Activated B cell treated with CpG ODN at 0.5 μM for 24 hours (primary cell): ENCODE measurements around the gene GPR153. TPM values are rescaled to one million over a fixed set of nuclear protein-coding genes. Genes with fewer than 3 reads are reported as not detected.

Experiments used
- ATAC-seq: fragments of 200-7000 bp; cut with Tn5 transposase; one replicate; pipeline ENCODE4 v1.10.0; 2021; ENCODE audit warnings: low read depth, mild to moderate bottlenecking, moderate library complexity
- CTCF ChIA-PET: fragments of 350-600 bp; sonication (Branson Sonifier 250); formaldehyde crosslinking; loops from one replicate; lab custom pipeline; 2021; ENCODE audit warnings: antibody characterized with exemption; lab: Charles Lee
- POLR2A ChIA-PET: fragments of 350-600 bp; sonication (Branson Sonifier 250); formaldehyde crosslinking; loops from one replicate; lab custom pipeline; 2021; ENCODE audit warnings: antibody characterized with exemption; lab: Charles Lee
- DNase-seq: peaks from one replicate; pipeline ENCODE4 v3.0.0; 2022
- H3K27ac Mint-ChIP-seq: one replicate; pipeline ENCODE4 v1.8.0; 2020; ENCODE audit warnings: mixed read lengths
- H3K27me3 Mint-ChIP-seq: one replicate; pipeline ENCODE4 v1.8.0; 2021; ENCODE audit warnings: mixed read lengths
- H3K36me3 Mint-ChIP-seq: one replicate; pipeline ENCODE4 v1.8.0; 2021; ENCODE audit warnings: low read depth, mixed read lengths
- H3K4me1 Mint-ChIP-seq: one replicate; pipeline ENCODE4 v1.8.0; 2021; ENCODE audit warnings: mixed read lengths
- H3K4me3 Mint-ChIP-seq: one replicate; pipeline ENCODE4 v1.8.0; 2020; ENCODE audit warnings: mild to moderate bottlenecking, mixed read lengths
- H3K9me3 Mint-ChIP-seq: one replicate; pipeline ENCODE4 v1.8.0; 2020; ENCODE audit warnings: mixed read lengths
- intact Hi-C: fragments of 100-400 bp; cut with micrococcal nuclease; formaldehyde crosslinking; loops from one replicate; pipeline ENCODE4 v1.15.1; 2024
- total RNA-seq: library from RNA; stranded (reverse); gene quantifications from 2 replicates; pipeline ENCODE4 v1.2.3, GENCODE V29; 2022
- TF ChIP-seq, protein P1 (sequence below): fragments of 200-600 bp; IDR thresholded peaks from one replicate; pipeline ENCODE4 v1.8.0; 2022; ENCODE audit warnings: antibody characterized with exemption, mild to moderate bottlenecking

GPR153 gene
- total RNA-seq, 1 donor from 2014 or later: 0.22 TPM

GRCh38 chr1:6243993-6244392 lies 16.9 kb downstream of the GPR153 start, which contains the start of gene HES3:
HES3 (plus strand) TSS chr1:6244179; CDS start chr1:6244366, 187 bp downstream.
- TF ChIP-seq, protein P1, sequence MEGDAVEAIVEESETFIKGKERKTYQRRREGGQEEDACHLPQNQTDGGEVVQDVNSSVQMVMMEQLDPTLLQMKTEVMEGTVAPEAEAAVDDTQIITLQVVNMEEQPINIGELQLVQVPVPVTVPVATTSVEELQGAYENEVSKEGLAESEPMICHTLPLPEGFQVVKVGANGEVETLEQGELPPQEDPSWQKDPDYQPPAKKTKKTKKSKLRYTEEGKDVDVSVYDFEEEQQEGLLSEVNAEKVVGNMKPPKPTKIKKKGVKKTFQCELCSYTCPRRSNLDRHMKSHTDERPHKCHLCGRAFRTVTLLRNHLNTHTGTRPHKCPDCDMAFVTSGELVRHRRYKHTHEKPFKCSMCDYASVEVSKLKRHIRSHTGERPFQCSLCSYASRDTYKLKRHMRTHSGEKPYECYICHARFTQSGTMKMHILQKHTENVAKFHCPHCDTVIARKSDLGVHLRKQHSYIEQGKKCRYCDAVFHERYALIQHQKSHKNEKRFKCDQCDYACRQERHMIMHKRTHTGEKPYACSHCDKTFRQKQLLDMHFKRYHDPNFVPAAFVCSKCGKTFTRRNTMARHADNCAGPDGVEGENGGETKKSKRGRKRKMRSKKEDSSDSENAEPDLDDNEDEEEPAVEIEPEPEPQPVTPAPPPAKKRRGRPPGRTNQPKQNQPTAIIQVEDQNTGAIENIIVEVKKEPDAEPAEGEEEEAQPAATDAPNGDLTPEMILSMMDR: no peak
- no peaks in the 10 kb centered on the region for H3K9me3 Mint-ChIP-seq
- no peak within 1 kb of the TSS for H3K4me3 Mint-ChIP-seq
- H3K4me1 Mint-ChIP-seq: peaks cover 15% of the 10 kb centered on the region
- no peak for ATAC-seq
- H3K27ac Mint-ChIP-seq: no peak within 1 kb of the TSS
- DNase-seq: no peak
- intact Hi-C loops: loop anchor here (2.0 to 10.0 kb wide), 5 partner anchors 45 to 729 kb away; partner anchors contain the start of gene RPL22
- H3K27me3 Mint-ChIP-seq: peaks cover 44% of the 10 kb centered on the region
- no peaks in the 10 kb centered on the region for H3K36me3 Mint-ChIP-seq
- ChIA-PET POLR2A (no interaction called here), CTCF (no interaction called here)

DNA sequence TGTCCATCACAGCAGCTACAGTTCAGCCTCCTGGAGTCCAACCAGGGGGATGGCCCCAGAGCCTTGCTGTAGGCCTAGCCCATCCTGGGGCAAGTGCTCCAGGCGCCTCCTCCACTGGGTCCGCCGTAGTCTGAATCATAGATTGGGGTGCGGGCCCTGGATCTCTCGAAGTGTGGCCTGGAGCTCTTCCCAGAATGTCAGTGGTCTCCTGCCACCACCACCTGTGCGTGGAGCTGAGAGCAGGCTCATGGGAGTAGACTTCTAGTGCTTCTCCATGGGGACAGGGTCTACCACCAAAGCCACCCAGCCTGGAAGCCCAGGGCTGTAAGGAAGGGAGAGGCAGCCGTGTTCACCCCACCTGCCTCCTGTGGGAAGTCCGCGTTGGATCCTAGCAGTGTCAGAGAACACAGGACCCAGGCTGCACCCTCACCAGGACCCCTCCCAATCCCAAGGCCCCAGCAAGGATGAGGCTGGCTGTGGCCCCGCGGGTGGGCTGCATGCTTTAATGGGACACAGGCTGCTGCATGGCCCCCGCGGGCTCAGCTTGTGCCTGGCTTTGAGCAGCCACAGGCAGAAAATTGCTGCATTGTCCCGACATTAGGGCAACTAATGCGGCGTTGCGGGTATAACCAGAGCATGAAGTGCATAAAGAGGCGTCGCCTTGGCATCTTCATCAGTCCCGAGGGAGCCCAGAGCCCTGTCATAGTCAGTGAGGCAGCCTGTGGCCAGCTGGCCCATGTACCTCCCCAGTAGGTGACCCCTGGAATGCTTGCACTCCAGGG lies 17.7 kb downstream of the GPR153 start:
- DNase-seq: no peak
- H3K4me3 Mint-ChIP-seq: no peak overlapping the region
- POLR2A ChIA-PET: no interaction called here
- no peaks in the 10 kb centered on the region for H3K9me3 Mint-ChIP-seq
- TF ChIP-seq, protein P1: no peak
- CTCF ChIA-PET: no interaction called here
- peaks cover 15% of the 10 kb centered on the region for H3K4me1 Mint-ChIP-seq
- H3K27me3 Mint-ChIP-seq: peaks cover 45% of the 10 kb centered on the region
- H3K27ac Mint-ChIP-seq: no peak overlapping the region
- no peaks in the 10 kb centered on the region for H3K36me3 Mint-ChIP-seq
- ATAC-seq: no peak
- intact Hi-C loops: loop anchor here (10.0 kb wide), 3 partner anchors 188 to 728 kb away; no protein-coding TSS in a partner anchor

DNA sequence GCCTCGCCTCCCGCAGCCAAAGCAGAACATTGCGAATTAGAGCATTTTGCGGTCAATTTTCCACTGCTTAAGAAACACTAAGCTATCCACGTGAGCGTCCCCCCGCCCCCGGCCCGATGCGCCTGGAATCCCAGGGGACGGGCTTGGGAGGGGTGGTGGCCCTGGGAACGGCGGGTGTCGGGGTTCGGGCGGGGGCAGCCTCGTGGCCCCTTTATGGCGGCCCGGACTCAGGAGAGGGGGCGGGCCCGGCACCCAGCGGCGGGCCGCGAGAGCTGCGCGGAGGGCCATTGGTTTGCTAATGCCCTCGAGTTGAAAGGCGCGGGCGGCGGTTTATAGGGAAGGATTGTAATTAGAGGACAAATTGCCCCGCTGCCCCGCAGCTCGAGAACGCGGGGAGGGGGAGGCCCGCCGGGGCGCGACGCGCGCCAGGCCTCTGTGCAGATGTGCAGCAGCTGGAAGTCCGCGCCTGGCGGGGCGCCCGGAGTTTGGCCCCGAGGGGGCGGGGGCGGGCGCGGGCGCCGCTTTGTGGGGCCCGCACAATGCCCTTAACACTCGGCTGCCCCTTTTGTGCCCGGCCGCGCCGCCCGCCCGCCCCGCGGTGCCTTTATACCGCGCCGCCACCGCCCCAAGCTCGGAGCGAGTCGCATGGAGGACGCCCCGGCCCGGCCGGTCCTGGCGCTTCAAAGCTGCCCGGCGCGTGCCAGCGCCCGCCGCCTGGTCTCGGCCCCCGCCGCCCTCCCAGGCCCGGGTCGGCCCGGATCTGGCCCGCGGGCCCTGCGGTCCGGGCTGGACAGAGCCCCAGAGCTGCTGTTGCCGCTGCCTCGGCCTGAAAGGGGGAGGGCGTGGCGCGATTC lies 18.8 kb downstream of the GPR153 start:
- peaks cover 15% of the 10 kb centered on the region for H3K4me1 Mint-ChIP-seq
- intact Hi-C loops: loop anchor here (10.0 kb wide), 3 partner anchors 187 to 727 kb away; no protein-coding TSS in a partner anchor
- ATAC-seq (no peak), DNase-seq (no peak)
- ChIA-PET CTCF (interaction anchor here (0.6 kb wide), 1 partner anchor 178 kb away, joined by 3 read pairs; the partner anchor contains the start of gene HES2), POLR2A (interaction anchor here (0.5 to 0.6 kb wide), 2 partner anchors 201 to 450 kb away, joined by 3 to 4 read pairs; no protein-coding TSS in a partner anchor)
- no peaks in the 10 kb centered on the region for H3K9me3 Mint-ChIP-seq
- H3K27ac Mint-ChIP-seq: no peak overlapping the region
- H3K4me3 Mint-ChIP-seq: no peak overlapping the region
- H3K36me3 Mint-ChIP-seq: no peaks in the 10 kb centered on the region
- TF ChIP-seq, protein P1: no peak
- H3K27me3 Mint-ChIP-seq: peaks cover 38% of the 10 kb centered on the region

GRCh38 chr1:6241107-6241886 lies 19.6 kb downstream of the GPR153 start:
- ATAC-seq (no peak), DNase-seq (no peak)
- Mint-ChIP-seq H3K27ac (peak overlapping the region; percentile 30), H3K9me3 (no peaks in the 10 kb centered on the region), H3K4me3 (peak overlapping the region; percentile 38), H3K27me3 (peaks cover 29% of the 10 kb centered on the region), H3K36me3 (no peaks in the 10 kb centered on the region), H3K4me1 (peaks cover 8% of the 10 kb centered on the region)
- TF ChIP-seq, protein P1: no peak
- intact Hi-C loops: loop anchor here (10.0 kb wide), 3 partner anchors 186 to 726 kb away; no protein-coding TSS in a partner anchor
- ChIA-PET CTCF (interaction anchor here (0.6 kb wide), 1 partner anchor 179 kb away, joined by 3 read pairs; the partner anchor contains the start of gene HES2), POLR2A (no interaction called here)
